SK-N-SH (cell line): Measurements from ENCODE around the gene ORMDL3. TPM values are rescaled to one million over a fixed set of nuclear protein-coding genes. Genes with fewer than 3 reads are reported as not detected.
A peak's percentile ranks its signal among the peaks of the same experiment; 100 is the strongest.

Experiments
- CTCF ChIA-PET: fragments of 300-600, 350-600 bp; formaldehyde crosslinking; extraction: SDS; loops from one replicate; lab custom pipeline; 2021; lab: Yijun Ruan, JAX
- POLR2A ChIA-PET: fragments of 350-600 bp; sonication (Branson Sonifier 250); formaldehyde crosslinking; extraction: SDS; loops from one replicate; lab custom pipeline; 2020; ENCODE audit warnings: antibody characterized with exemption, inconsistent platforms; lab: Yijun Ruan, JAX
- DNase-seq: peaks from one replicate; pipeline ENCODE4 v3.0.0; 2012
- H2AFZ ChIP-seq: fragments of 200-600 bp; sonication (generic); 2 replicates; pipeline ENCODE4 v1.8.1; 2016; ENCODE audit warnings: antibody characterized with exemption, mild to moderate bottlenecking, low read depth
- H3F3A ChIP-seq: fragments of 200-600 bp; sonication (generic); replicated peaks from 2 replicates; pipeline ENCODE3; 2016; ENCODE audit warnings: antibody characterized with exemption, mild to moderate bottlenecking; ENCODE audit not compliant: insufficient read depth
- H3K27ac ChIP-seq, 2 experiments: fragments of 200-500 bp in 1 of 2; fragments of 200-600 bp in 1 of 2; sonication (Bioruptor generic) in 1 of 2; sonication (generic), shearing (Covaris generic) in 1 of 2; 2 replicates each; pipeline versions ENCODE4 v1.5.1 to v1.6.1; 2014 to 2016; ENCODE audit warnings: low read depth in 2 of 2, inconsistent platforms in 1 of 2, low read length in 1 of 2, mild to moderate bottlenecking in 1 of 2, mixed read lengths in 1 of 2
- H3K27me3 ChIP-seq: fragments of 200-600 bp; sonication (generic), shearing (Covaris generic); 2 replicates; pipeline ENCODE4 v1.6.1; 2016; ENCODE audit warnings: mixed run types; ENCODE audit not compliant: insufficient read depth
- H3K36me3 ChIP-seq, 2 experiments: fragments of 200-500 bp in 1 of 2; fragments of 200-600 bp in 1 of 2; sonication (Bioruptor generic) in 1 of 2; sonication (generic) in 1 of 2; replicated peaks in 1 of 2; 2 replicates each; pipeline versions ENCODE3 to v1.5.1; 2014 to 2016; ENCODE audit warnings: low read length in 1 of 2, mild to moderate bottlenecking in 1 of 2; ENCODE audit not compliant: insufficient read depth in 2 of 2, control insufficient read depth in 1 of 2
- H3K4me1 ChIP-seq, 2 experiments: fragments of 200-500 bp in 1 of 2; fragments of 200-600 bp in 1 of 2; sonication (Bioruptor generic) in 1 of 2; sonication (generic), shearing (Covaris generic) in 1 of 2; 2 replicates each; pipeline versions ENCODE4 v1.5.1 to v1.6.1; 2014 to 2016; ENCODE audit warnings: low read depth in 1 of 2, low read length in 1 of 2, mixed run types in 1 of 2; ENCODE audit not compliant: insufficient read depth in 2 of 2, control insufficient read depth in 1 of 2
- H3K4me2 ChIP-seq: fragments of 200-600 bp; sonication (generic), shearing (Covaris generic); 2 replicates; pipeline ENCODE4 v1.6.1; 2017; ENCODE audit warnings: mixed run types
- H3K4me3 ChIP-seq, 2 experiments: fragments of 200-500 bp in 1 of 2; fragments of 200-600 bp in 1 of 2; sonication (Bioruptor generic) in 1 of 2; sonication (generic), shearing (Covaris generic) in 1 of 2; 2 replicates each; pipeline versions ENCODE4 v1.5.1 to v1.8.1; 2014 to 2016; ENCODE audit warnings: low read depth in 2 of 2, inconsistent platforms in 1 of 2, low read length in 1 of 2, mild to moderate bottlenecking in 1 of 2, mixed read lengths in 1 of 2, moderate library complexity in 1 of 2
- H3K79me2 ChIP-seq: fragments of 200-600 bp; sonication (generic); 2 replicates; pipeline ENCODE4 v1.8.1; 2017; ENCODE audit warnings: mild to moderate bottlenecking; ENCODE audit not compliant: insufficient read depth
- H3K9ac ChIP-seq: fragments of 200-600 bp; sonication (generic); 2 replicates; pipeline ENCODE4 v1.6.1; 2017; ENCODE audit warnings: mixed run types
- H3K9me2 ChIP-seq: fragments of 200-600 bp; sonication (generic); 2 replicates; pipeline ENCODE4 v1.6.1; 2017; ENCODE audit warnings: mixed run types
- H3K9me3 ChIP-seq: fragments of 200-600 bp; sonication (generic); 2 replicates; pipeline ENCODE4 v1.6.1; 2017; ENCODE audit warnings: mixed run types, mild to moderate bottlenecking, moderate library complexity
- H4K20me1 ChIP-seq: fragments of 200-600 bp; sonication (generic); 2 replicates; pipeline ENCODE4 v1.6.1; 2017; ENCODE audit warnings: mild to moderate bottlenecking, mixed run types; ENCODE audit not compliant: insufficient read depth
- ELF1 ChIP-seq: IDR thresholded peaks from 2 replicates; pipeline ENCODE4 v1.4.0; 2012
- EP300 ChIP-seq, 2 experiments: IDR thresholded peaks; 2 replicates each; pipeline versions ENCODE4 v1.4.0 to v1.6.1; 2012; ENCODE audit warnings: borderline replicate concordance in 1 of 2, low read depth in 1 of 2, low read length in 1 of 2
- FOSL2 ChIP-seq: IDR thresholded peaks from 2 replicates; pipeline ENCODE4 v1.4.0; 2012; ENCODE audit warnings: low read depth, mild to moderate bottlenecking, moderate library complexity, borderline replicate concordance
- FOXM1 ChIP-seq: IDR thresholded peaks from 2 replicates; pipeline ENCODE4 v1.4.0; 2012; ENCODE audit warnings: low read depth, mild to moderate bottlenecking
- JUND ChIP-seq: IDR thresholded peaks from 2 replicates; pipeline ENCODE4 v1.4.0; 2012
- NFIC ChIP-seq: IDR thresholded peaks from 2 replicates; pipeline ENCODE4 v1.4.0; 2012; ENCODE audit warnings: borderline replicate concordance
- NRF1 ChIP-seq: IDR thresholded peaks from 2 replicates; pipeline ENCODE4 v1.6.1; 2012; ENCODE audit warnings: low read depth, mild to moderate bottlenecking, low read length
- RAD21 ChIP-seq: IDR thresholded peaks from 2 replicates; pipeline ENCODE4 v1.6.1; 2012; ENCODE audit warnings: mild to moderate bottlenecking, low read length
- RFX5 ChIP-seq: IDR thresholded peaks from 2 replicates; pipeline ENCODE4 v1.6.1; 2012; ENCODE audit warnings: mild to moderate bottlenecking, improper control_type of control experiment, low read length
- SIN3A ChIP-seq: IDR thresholded peaks from 2 replicates; pipeline ENCODE4 v1.6.1; 2012; ENCODE audit warnings: low read depth, mild to moderate bottlenecking, low read length, moderate library complexity, borderline replicate concordance
- SMC3 ChIP-seq: IDR thresholded peaks from 2 replicates; pipeline ENCODE4 v1.6.1; 2012; ENCODE audit warnings: low read depth, low read length, improper control_type of control experiment
- TCF12 ChIP-seq: IDR thresholded peaks from 2 replicates; pipeline ENCODE4 v1.4.0; 2012
- TEAD4 ChIP-seq: IDR thresholded peaks from 2 replicates; pipeline ENCODE4 v1.4.0; 2012; ENCODE audit warnings: mild to moderate bottlenecking, borderline replicate concordance; ENCODE audit not compliant: insufficient read depth
- WGBS: methylation state at CpG from one replicate; pipeline ENCODE4 v1.1.6; 2017; ENCODE audit warnings: low lambda C conversion rate; 5-methylcytosine and 5-hydroxymethylcytosine counted together
- polyA plus RNA-seq, 3 experiments: library from polyadenylated mRNA; depleted of rRNA; stranded (reverse); fragments of >200 nt; gene quantifications; 2 replicates each; pipeline ENCODE4 v1.2.3, GENCODE V29; 2012
- TF ChIP-seq, protein P1 (sequence below): fragments of 150-350 bp; IDR thresholded peaks from 2 replicates; pipeline ENCODE4 v1.6.1; 2016; ENCODE audit warnings: mild to moderate bottlenecking, low read depth, low read length
- TF ChIP-seq, protein P2 (sequence below): IDR thresholded peaks from 2 replicates; pipeline ENCODE4; 2012
- TF ChIP-seq, protein P3 (sequence below): IDR thresholded peaks from 2 replicates; pipeline ENCODE4 v1.4.0; 2012; ENCODE audit warnings: low read depth, borderline replicate concordance
- TF ChIP-seq, protein P4 (sequence below): IDR thresholded peaks from 2 replicates; pipeline ENCODE4 v1.4.0; 2012; ENCODE audit warnings: low read depth
- TF ChIP-seq, protein P5 (sequence below): fragments of 200-600 bp; sonication (generic); IDR thresholded peaks from 2 replicates; pipeline ENCODE4 v1.6.1; 2017; ENCODE audit warnings: antibody characterized with exemption, mild to moderate bottlenecking, moderate library complexity
- TF ChIP-seq, protein P6 (sequence below): IDR thresholded peaks from 2 replicates; pipeline ENCODE4 v1.6.1; 2012; ENCODE audit warnings: mild to moderate bottlenecking, low read depth, low read length, moderate library complexity

Gene ORMDL3
- polyA plus RNA-seq, 1 of the 3 experiments (the other 2 are of a cell fraction), result 27.8 TPM

DNA sequence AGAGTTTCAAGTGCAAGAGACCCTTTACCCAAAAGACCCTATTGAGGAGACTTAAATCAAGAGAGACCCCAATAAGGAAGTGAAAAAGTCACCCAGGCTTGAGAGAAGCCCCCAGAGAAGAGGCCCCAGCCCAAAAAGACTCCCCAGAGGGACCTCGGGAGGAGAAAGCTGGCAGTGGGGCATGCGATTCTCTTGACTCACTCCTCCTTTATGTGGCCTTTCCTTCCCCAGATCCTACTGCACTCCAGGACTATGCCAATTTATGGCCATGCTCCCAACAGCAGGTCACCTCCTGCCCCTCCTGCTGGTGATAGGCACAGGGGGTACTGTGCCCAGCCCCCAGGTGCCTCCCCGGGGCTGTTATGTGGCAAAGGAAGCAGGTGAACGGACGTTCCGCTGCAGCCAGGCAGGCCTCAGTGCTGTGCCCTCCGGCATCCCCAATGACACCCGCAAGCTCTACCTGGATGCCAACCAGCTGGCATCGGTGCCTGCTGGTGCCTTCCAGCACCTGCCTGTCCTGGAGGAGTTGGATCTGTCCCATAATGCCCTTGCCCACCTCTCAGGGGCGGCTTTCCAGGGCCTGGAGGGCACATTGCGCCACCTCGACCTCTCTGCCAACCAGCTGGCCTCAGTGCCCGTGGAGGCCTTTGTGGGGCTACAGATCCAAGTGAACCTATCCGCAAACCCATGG is 16.4 kb upstream of the ORMDL3 start (continued):
- TF ChIP-seq, protein P1, sequence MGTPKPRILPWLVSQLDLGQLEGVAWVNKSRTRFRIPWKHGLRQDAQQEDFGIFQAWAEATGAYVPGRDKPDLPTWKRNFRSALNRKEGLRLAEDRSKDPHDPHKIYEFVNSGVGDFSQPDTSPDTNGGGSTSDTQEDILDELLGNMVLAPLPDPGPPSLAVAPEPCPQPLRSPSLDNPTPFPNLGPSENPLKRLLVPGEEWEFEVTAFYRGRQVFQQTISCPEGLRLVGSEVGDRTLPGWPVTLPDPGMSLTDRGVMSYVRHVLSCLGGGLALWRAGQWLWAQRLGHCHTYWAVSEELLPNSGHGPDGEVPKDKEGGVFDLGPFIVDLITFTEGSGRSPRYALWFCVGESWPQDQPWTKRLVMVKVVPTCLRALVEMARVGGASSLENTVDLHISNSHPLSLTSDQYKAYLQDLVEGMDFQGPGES, result no peak
- TF ChIP-seq JUND (no peak), NRF1 (no peak), SIN3A (no peak), SMC3 (no peak)
- TF ChIP-seq, protein P2, sequence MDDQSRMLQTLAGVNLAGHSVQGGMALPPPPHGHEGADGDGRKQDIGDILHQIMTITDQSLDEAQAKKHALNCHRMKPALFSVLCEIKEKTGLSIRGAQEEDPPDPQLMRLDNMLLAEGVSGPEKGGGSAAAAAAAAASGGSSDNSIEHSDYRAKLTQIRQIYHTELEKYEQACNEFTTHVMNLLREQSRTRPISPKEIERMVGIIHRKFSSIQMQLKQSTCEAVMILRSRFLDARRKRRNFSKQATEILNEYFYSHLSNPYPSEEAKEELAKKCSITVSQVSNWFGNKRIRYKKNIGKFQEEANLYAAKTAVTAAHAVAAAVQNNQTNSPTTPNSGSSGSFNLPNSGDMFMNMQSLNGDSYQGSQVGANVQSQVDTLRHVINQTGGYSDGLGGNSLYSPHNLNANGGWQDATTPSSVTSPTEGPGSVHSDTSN, result no peak
- TF ChIP-seq, all 33 proteins: peak for 0

DNA sequence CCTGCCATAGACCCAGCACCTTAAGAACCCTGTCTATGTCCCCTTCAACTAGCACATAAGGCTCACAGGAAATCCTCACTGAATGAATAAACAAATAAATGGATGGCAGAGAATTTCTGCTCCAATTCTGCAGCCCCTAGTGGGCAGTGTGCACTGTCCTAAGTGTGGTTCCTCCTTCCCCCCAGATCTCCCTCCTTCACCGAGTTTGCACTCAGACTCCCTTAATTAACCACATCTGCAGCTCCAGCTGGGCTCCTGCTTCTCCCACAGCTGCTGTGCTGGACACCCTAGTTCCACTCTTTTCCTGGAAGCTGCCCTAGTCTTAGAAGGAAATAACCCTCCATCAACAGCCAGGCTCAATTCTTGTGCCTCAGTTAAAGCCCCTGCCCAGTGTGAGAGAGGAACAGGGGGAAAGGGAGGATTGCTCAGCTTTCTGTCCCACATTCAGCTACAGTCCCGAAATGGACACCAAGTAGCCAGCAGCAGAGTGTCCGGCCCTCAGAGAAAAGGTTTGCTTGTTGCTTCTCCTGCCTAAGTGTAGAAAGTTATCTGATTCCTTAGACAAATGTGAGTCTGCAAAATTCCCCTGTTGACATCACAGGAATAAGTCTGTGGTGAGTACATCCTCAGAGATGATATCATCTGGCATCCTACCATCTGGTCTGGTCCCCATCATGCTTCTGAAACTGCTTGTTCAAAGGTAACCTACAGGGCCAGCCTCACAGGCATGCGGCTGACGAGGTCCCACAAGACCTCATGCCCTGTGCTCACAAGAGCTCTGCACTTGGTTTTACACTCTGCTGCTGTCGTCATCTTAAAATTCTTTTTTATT is 12.4 kb upstream of the ORMDL3 start:
- Histone ChIP-seq H3K4me3 (peak overlapping the region in 1 of 2 experiments; percentile 40; a peak in 2 of 4 replicates), H4K20me1 (no peaks in the 10 kb centered on the region), H3F3A (peaks cover 23% of the 10 kb centered on the region), H3K79me2 (no peaks in the 10 kb centered on the region), H3K4me2 (peak overlapping the region; percentile 75), H2AFZ (peak overlapping the region; percentile 61; the same call in 1 of the 2 replicates), H3K36me3 (no peaks in the 10 kb centered on the region), H3K27ac (peak overlapping the region; percentile 65 to 93), H3K9me2 (no peaks in the 10 kb centered on the region), H3K9me3 (no peaks in the 10 kb centered on the region), H3K4me1 (peaks cover 9 to 14% of the 10 kb centered on the region in 2 experiments; a peak in 2 of 4 replicates), H3K27me3 (no peaks in the 10 kb centered on the region), H3K9ac (peak overlapping the region; percentile 69)
- DNase-seq, result peak; percentile 84
- ChIA-PET CTCF (interaction anchor here (0.6 to 4.8 kb wide), 16 partner anchors 10 to 317 kb away, joined by 3 to 33 read pairs (median 4); partner anchors contain the start of genes GSDMA, LRRC3C, ORMDL3 and PSMD3), POLR2A (interaction anchor here (0.5 to 1.5 kb wide), 3 partner anchors 12 to 1071 kb away, joined by 3 to 5 read pairs (median 3); partner anchors contain the start of genes LRRC3C, ORMDL3 and PSMD3)
- WGBS, result 29% methylated on average over 6 of the region's 6 CpGs
- TF ChIP-seq FOXM1 (no peak), SIN3A (no peak), EP300 (IDR thresholded peaks at IDR 0.05; ENCODE audit: borderline replicate concordance in 1 of 2, low read depth in 1 of 2, low read length in 1 of 2) (0 out of 4 replicates have a peak, but pooled peaks of 1 of the 2 experiments have one; percentile 46), TCF12 (peak; percentile 92), SMC3 (peak; percentile 24; the same call in 1 of the 2 replicates), RFX5 (peak; percentile 80; the same call in 1 of the 2 replicates), NFIC (peak; percentile 72), RAD21 (peak; percentile 65), ELF1 (no peak), TEAD4 (peak; percentile 59; the same call in 1 of the 2 replicates), FOSL2 (peak; percentile 72; the same call in 1 of the 2 replicates)
- TF ChIP-seq, protein P3, sequence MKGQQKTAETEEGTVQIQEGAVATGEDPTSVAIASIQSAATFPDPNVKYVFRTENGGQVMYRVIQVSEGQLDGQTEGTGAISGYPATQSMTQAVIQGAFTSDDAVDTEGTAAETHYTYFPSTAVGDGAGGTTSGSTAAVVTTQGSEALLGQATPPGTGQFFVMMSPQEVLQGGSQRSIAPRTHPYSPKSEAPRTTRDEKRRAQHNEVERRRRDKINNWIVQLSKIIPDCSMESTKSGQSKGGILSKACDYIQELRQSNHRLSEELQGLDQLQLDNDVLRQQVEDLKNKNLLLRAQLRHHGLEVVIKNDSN, result no peak
- TF ChIP-seq, protein P4, sequence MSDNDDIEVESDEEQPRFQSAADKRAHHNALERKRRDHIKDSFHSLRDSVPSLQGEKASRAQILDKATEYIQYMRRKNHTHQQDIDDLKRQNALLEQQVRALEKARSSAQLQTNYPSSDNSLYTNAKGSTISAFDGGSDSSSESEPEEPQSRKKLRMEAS, result peak; percentile 92
- TF ChIP-seq, protein P5, sequence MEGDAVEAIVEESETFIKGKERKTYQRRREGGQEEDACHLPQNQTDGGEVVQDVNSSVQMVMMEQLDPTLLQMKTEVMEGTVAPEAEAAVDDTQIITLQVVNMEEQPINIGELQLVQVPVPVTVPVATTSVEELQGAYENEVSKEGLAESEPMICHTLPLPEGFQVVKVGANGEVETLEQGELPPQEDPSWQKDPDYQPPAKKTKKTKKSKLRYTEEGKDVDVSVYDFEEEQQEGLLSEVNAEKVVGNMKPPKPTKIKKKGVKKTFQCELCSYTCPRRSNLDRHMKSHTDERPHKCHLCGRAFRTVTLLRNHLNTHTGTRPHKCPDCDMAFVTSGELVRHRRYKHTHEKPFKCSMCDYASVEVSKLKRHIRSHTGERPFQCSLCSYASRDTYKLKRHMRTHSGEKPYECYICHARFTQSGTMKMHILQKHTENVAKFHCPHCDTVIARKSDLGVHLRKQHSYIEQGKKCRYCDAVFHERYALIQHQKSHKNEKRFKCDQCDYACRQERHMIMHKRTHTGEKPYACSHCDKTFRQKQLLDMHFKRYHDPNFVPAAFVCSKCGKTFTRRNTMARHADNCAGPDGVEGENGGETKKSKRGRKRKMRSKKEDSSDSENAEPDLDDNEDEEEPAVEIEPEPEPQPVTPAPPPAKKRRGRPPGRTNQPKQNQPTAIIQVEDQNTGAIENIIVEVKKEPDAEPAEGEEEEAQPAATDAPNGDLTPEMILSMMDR, result peak; percentile 68
- TF ChIP-seq, protein P6, sequence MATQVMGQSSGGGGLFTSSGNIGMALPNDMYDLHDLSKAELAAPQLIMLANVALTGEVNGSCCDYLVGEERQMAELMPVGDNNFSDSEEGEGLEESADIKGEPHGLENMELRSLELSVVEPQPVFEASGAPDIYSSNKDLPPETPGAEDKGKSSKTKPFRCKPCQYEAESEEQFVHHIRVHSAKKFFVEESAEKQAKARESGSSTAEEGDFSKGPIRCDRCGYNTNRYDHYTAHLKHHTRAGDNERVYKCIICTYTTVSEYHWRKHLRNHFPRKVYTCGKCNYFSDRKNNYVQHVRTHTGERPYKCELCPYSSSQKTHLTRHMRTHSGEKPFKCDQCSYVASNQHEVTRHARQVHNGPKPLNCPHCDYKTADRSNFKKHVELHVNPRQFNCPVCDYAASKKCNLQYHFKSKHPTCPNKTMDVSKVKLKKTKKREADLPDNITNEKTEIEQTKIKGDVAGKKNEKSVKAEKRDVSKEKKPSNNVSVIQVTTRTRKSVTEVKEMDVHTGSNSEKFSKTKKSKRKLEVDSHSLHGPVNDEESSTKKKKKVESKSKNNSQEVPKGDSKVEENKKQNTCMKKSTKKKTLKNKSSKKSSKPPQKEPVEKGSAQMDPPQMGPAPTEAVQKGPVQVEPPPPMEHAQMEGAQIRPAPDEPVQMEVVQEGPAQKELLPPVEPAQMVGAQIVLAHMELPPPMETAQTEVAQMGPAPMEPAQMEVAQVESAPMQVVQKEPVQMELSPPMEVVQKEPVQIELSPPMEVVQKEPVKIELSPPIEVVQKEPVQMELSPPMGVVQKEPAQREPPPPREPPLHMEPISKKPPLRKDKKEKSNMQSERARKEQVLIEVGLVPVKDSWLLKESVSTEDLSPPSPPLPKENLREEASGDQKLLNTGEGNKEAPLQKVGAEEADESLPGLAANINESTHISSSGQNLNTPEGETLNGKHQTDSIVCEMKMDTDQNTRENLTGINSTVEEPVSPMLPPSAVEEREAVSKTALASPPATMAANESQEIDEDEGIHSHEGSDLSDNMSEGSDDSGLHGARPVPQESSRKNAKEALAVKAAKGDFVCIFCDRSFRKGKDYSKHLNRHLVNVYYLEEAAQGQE, result no peak
